ENCODE measurements around the gene ITIH2. TPM values are rescaled to one million over a fixed set of nuclear protein-coding genes. Genes with fewer than 3 reads are reported as not detected.

The ITIH2 gene
- total RNA-seq, 2 experiments from 2014 or later, result not detected

GRCh38 chr10:7717767-7718166, 14.7 kb downstream of the ITIH2 start:
- Mint-ChIP-seq H3K4me1 (ENCODE audit: low read depth) (no peaks in the 10 kb centered on the region), H3K27ac (no peak overlapping the region), H3K27me3 (peaks cover 6% of the 10 kb centered on the region), H3K36me3 (ENCODE audit: low read depth) (no peaks in the 10 kb centered on the region), H3K9me3 (no peaks in the 10 kb centered on the region), H3K4me3 (no peak overlapping the region)
- POLR2A ChIA-PET, result interaction anchor here (0.6 kb wide), 1 partner anchor 224 kb away, joined by 3 read pairs; no protein-coding TSS in a partner anchor
- no peak for TF ChIP-seq CTCF (IDR thresholded peaks at IDR 0.05)
- intact Hi-C loops (cut with micrococcal nuclease), result no loop called here
- no peak for ATAC-seq
- CTCF ChIA-PET, result no interaction called here
- peak; percentile 5 for DNase-seq

GRCh38 chr10:7718685-7719084, 15.6 kb downstream of the ITIH2 start:
- Mint-ChIP-seq H3K4me3 (no peak overlapping the region), H3K27me3 (peaks cover 8% of the 10 kb centered on the region), H3K9me3 (no peaks in the 10 kb centered on the region), H3K36me3 (ENCODE audit: low read depth) (no peaks in the 10 kb centered on the region), H3K4me1 (ENCODE audit: low read depth) (no peaks in the 10 kb centered on the region), H3K27ac (no peak overlapping the region)
- CTCF ChIA-PET, result no interaction called here
- ATAC-seq (no peak), DNase-seq (no peak)
- intact Hi-C loops (cut with micrococcal nuclease), result no loop called here
- TF ChIP-seq CTCF (IDR thresholded peaks at IDR 0.05), result no peak
- POLR2A ChIA-PET, result interaction anchor here (1.0 kb wide), 1 partner anchor 10 kb away, joined by 3 read pairs; no protein-coding TSS in a partner anchor

GRCh38 chr10:7720478-7720877, 17.4 kb downstream of the ITIH2 start:
- no peak for TF ChIP-seq CTCF (IDR thresholded peaks at IDR 0.05)
- H3K36me3 Mint-ChIP-seq (ENCODE audit: low read depth), result no peaks in the 10 kb centered on the region
- intact Hi-C loops (cut with micrococcal nuclease), result no loop called here

DNA sequence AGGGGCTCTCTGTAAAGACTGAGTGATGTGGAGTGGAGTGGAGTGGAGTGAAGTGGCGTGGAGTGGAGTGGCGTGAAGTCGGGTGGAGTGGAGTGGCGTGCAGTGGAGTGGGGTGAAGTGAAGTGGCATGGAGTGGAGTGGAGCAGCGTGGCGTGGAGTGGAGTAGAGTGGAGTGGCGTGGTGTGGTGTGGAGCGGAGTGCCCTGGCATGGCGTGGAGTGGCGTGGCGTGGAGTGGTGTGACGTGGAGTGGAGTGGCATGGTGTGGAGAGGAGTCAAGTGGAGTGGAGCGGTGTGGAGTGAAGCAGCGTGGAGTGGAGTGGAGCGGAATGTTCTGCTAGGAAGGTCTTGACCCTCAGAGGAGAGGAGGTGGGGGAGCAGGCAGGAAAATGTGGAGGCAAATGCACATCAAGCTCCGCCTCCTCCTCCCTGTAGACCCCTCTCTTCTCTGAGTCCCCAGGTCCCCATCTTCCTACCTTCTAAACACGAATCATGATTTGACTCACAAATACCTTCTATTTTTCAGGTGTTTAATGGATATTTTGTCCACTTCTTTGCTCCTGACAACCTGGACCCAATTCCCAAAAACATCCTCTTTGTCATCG, 19.9 kb downstream of the ITIH2 start:
- H3K27ac Mint-ChIP-seq, result no peak overlapping the region
- no peaks in the 10 kb centered on the region for H3K9me3 Mint-ChIP-seq
- H3K27me3 Mint-ChIP-seq, result peaks cover 9% of the 10 kb centered on the region
- H3K4me1 Mint-ChIP-seq (ENCODE audit: low read depth), result no peaks in the 10 kb centered on the region
- no peaks in the 10 kb centered on the region for H3K36me3 Mint-ChIP-seq (ENCODE audit: low read depth)
- ATAC-seq, result no peak
- CTCF ChIA-PET, result interaction anchor here (1.3 kb wide), 1 partner anchor 36 kb away, joined by 3 read pairs; no protein-coding TSS in a partner anchor
- no peak for TF ChIP-seq CTCF (IDR thresholded peaks at IDR 0.05)
- H3K4me3 Mint-ChIP-seq, result no peak overlapping the region
- POLR2A ChIA-PET, result no interaction called here
- intact Hi-C loops (cut with micrococcal nuclease), result no loop called here
- DNase-seq, result no peak

More at GRCh38 chr10:7720478-7720877, 17.4 kb downstream of the ITIH2 start:
- no peak for ATAC-seq
- Mint-ChIP-seq H3K27me3 (peaks cover 9% of the 10 kb centered on the region), H3K27ac (no peak overlapping the region), H3K4me3 (no peak overlapping the region), H3K9me3 (no peaks in the 10 kb centered on the region), H3K4me1 (ENCODE audit: low read depth) (no peaks in the 10 kb centered on the region)
- ChIA-PET POLR2A (interaction anchor here (0.6 kb wide), 2 partner anchors 25 to 118 kb away, joined by 3 to 4 read pairs; no protein-coding TSS in a partner anchor), CTCF (interaction anchor here (1.7 kb wide), 1 partner anchor 34 kb away, joined by 4 read pairs; no protein-coding TSS in a partner anchor)
- no peak for DNase-seq

GRCh38 chr10:7734821-7735220, 31.7 kb downstream of the ITIH2 start:
- H3K4me3 Mint-ChIP-seq, result no peak overlapping the region

More at GRCh38 chr10:7734821-7735220, 31.7 kb downstream of the ITIH2 start:
- Mint-ChIP-seq H3K4me1 (ENCODE audit: low read depth) (no peaks in the 10 kb centered on the region), H3K27ac (no peak overlapping the region), H3K27me3 (peaks cover 8% of the 10 kb centered on the region), H3K36me3 (ENCODE audit: low read depth) (no peaks in the 10 kb centered on the region), H3K9me3 (no peaks in the 10 kb centered on the region)
- ChIA-PET POLR2A (no interaction called here), CTCF (no interaction called here)
- intact Hi-C loops (cut with micrococcal nuclease), result no loop called here
- DNase-seq (no peak), ATAC-seq (no peak)
- TF ChIP-seq CTCF (IDR thresholded peaks at IDR 0.05), result no peak

Data from activated CD8-positive, alpha-beta T cell treated with anti-CD3 and anti-CD28 coated beads for 36 hours (primary cell).